Bronchial epithelial cell (primary cell): Measurements from ENCODE around the gene NEFH. TPM values are rescaled to one million over a fixed set of nuclear protein-coding genes. Genes with fewer than 3 reads are reported as not detected.
A peak's percentile ranks its signal among the peaks of the same experiment; 100 is the strongest.

Experiments used
- DNase-seq: peaks from one replicate; pipeline ENCODE4 v3.0.0-alpha.2; 2010; ENCODE audit warnings: low read depth
- FAIRE-seq: peaks from 2 replicates; lab custom pipeline; 2011; peaks lifted over from hg19 to GRCh38; lab: Jason Lieb, UNC
- H3K27me3 ChIP-seq: 2 replicates; pipeline ENCODE4 v1.5.1; 2011; ENCODE audit warnings: low read length; ENCODE audit not compliant: control insufficient read depth, insufficient read depth
- H3K36me3 ChIP-seq: 2 replicates; pipeline ENCODE4 v1.5.1; 2011; ENCODE audit warnings: low read length; ENCODE audit not compliant: control insufficient read depth, insufficient read depth
- H3K4me3 ChIP-seq: 2 replicates; pipeline ENCODE4 v1.5.1; 2011; ENCODE audit warnings: mild to moderate bottlenecking, low read depth, low read length, control low read depth
- total RNA-seq: library from RNA; depleted of rRNA; stranded (reverse); fragments of >200 nt; gene quantifications from 2 replicates; pipeline ENCODE4 v1.2.1, GENCODE V29; 2014
- TF ChIP-seq, protein P1 (sequence below): IDR thresholded peaks from 2 replicates; pipeline ENCODE4 v1.5.1; 2011; ENCODE audit warnings: mild to moderate bottlenecking, moderate library complexity, low read length, control low read depth, inconsistent platforms; ENCODE audit not compliant: insufficient read depth, severe bottlenecking

Gene NEFH
- total RNA-seq, 1 donor from 2014 or later, result under 0.01 TPM

DNA sequence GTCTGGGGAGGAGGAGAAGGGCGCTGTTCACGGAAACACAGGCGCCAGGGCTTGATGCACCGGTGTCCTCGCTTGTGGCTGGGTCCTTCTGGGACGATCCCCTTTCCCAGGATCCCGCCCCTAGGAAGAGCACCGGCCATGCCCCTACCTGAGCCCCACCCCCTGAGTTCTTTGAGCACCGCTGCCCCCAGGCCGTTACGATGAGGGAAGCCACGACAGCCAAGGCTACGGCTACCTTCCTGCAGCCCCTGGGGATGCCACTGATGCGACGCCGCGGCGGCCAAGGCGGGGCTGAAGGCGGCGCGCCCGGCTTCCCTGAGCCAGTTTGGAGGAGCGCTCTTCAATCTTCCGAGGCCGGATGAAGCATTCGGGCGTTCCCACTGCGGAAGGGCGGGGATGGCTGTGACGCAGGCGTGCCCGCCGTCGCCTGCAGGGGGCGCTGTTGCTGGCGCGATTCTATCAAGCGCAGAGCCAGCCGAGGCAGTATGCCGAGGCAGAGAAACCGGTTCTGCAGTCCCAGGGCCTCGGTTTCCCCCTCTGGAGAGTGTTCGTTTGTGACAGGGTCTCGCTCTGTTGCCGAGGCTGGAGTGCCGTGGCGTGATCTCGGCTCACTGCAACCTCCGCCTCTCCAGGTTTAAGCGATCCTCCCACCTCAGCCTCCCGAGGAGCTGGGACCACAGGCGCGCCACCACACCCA lies 9.7 kb upstream of the NEFH start:
- H3K27me3 ChIP-seq, result no peaks in the 10 kb centered on the region
- DNase-seq (peak; percentile 61), FAIRE-seq (no peak)
- TF ChIP-seq, protein P1, sequence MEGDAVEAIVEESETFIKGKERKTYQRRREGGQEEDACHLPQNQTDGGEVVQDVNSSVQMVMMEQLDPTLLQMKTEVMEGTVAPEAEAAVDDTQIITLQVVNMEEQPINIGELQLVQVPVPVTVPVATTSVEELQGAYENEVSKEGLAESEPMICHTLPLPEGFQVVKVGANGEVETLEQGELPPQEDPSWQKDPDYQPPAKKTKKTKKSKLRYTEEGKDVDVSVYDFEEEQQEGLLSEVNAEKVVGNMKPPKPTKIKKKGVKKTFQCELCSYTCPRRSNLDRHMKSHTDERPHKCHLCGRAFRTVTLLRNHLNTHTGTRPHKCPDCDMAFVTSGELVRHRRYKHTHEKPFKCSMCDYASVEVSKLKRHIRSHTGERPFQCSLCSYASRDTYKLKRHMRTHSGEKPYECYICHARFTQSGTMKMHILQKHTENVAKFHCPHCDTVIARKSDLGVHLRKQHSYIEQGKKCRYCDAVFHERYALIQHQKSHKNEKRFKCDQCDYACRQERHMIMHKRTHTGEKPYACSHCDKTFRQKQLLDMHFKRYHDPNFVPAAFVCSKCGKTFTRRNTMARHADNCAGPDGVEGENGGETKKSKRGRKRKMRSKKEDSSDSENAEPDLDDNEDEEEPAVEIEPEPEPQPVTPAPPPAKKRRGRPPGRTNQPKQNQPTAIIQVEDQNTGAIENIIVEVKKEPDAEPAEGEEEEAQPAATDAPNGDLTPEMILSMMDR, result peak; percentile 98
- peak overlapping the region; percentile 29 for H3K4me3 ChIP-seq
- H3K36me3 ChIP-seq, result no peaks in the 10 kb centered on the region

DNA sequence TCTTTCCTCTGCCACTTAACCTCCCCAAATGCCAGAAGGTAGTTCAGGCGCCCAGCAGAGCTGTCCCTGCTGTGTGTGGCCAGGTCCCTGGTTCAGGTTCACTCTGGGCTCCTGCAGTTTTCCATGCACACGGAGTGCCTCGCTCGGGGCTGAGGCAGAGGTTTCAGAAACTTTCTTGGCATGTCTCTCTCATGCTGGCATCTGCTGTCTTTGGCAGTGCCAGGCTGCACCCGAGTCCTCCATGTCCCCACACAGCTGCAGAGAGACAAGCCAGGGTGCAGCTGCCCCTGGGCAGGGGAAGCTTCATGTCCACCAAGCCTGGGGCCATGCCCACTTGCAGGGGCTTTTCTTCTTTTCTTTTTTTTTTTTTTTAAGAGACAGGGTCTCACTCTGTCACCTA lies 7.0 kb upstream of the NEFH start:
- DNase-seq (no peak), FAIRE-seq (no peak)
- Histone ChIP-seq H3K4me3 (no peak overlapping the region), H3K36me3 (no peaks in the 10 kb centered on the region), H3K27me3 (peaks cover 1% of the 10 kb centered on the region)
- TF ChIP-seq, protein P1, result no peak

DNA sequence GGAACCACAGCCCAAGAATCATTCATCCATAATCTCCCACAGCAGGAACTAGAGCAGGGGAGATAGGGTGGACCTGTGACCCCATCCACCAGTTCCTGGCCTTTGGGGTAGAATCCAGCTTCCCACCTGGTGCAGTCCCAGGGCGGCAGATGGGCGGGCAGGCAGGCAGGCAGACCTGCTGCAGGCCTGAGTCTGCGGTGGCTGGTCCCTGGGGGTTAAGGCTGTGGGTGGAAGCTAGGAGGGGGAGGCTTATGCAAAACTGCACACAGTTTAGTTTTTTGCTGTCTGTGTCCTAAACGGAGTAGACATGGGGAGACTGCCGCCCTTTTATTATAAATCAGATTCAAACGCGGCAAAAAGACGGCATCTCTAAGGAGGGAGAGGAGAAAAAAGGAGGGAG lies 4.5 kb upstream of the NEFH start:
- DNase-seq, result no peak
- TF ChIP-seq, protein P1, result no peak
- H3K36me3 ChIP-seq, result no peaks in the 10 kb centered on the region
- no peak for FAIRE-seq
- no peak overlapping the region for H3K4me3 ChIP-seq
- H3K27me3 ChIP-seq, result peaks cover 22% of the 10 kb centered on the region

DNA sequence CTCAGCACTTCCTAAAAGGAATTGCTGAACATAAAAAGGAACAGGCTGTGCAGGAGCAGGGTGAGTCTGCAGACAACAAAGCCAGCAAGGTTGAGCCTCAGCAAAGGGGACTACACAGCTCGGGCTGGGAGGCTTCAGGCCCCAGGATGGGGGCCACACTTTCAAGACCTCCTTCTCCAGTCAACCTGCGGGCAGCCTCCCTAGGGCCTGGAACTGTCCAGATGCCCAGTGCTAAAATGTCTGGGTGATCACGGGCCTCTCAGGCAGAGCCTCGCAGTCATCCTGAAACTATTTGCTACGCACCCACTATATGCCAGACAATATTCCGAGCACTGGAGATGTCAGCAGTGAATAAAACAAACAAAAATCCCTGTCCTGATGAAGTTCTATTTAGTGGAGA lies 3.9 kb upstream of the NEFH start:
- TF ChIP-seq, protein P1, result no peak
- FAIRE-seq (no peak), DNase-seq (no peak)
- Histone ChIP-seq H3K27me3 (peaks cover 27% of the 10 kb centered on the region), H3K4me3 (no peak overlapping the region), H3K36me3 (no peaks in the 10 kb centered on the region)

DNA sequence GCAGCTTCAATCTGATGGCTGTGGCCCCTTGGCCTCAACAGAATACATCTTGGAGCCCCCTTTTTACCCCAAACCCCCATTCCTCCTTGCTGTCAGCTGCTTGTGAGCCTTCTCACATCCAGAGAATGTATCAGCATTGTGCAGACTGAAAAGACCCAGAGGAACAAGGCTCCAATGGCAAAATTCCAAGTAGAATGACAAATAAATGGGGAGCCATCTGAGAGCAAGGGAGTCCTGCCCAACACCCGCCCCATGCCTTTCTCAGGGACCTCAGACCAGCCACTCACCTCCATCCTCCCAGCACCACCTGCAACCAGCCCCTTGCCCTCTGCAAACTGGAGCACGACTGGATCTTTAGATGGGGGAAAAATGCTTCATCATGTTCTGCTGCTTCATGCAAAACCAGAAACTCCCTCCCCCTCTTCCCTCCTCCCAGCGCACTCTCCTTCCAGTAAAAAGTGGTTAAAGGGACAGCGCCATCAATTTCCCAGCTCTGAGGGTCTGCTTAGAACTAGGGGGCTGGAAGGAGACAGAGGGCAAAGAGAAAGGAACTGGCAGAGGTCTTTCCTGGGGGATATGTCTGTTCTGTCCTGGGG lies 2.2 kb upstream of the NEFH start:
- TF ChIP-seq, protein P1, result no peak
- DNase-seq (no peak), FAIRE-seq (no peak)
- Histone ChIP-seq H3K36me3 (no peaks in the 10 kb centered on the region), H3K27me3 (peaks cover 33% of the 10 kb centered on the region), H3K4me3 (no peak overlapping the region)
